HepG2 (cell line): ENCODE results near the gene GDAP1L1. TPM values are rescaled to one million over a fixed set of nuclear protein-coding genes. Genes with fewer than 3 reads are reported as not detected.

Source experiments
- DNMT1 ChIP-seq: sonication (generic); formaldehyde crosslinking; IDR thresholded peaks from 2 replicates; pipeline ENCODE4 v1.5.1; 2020; ENCODE audit warnings: mild to moderate bottlenecking, missing genetic modification reagents
- EHMT2 ChIP-seq: fragments of 200-600 bp; sonication (generic); IDR thresholded peaks from 2 replicates; pipeline ENCODE4 v1.7.0; 2017; ENCODE audit warnings: antibody characterized with exemption, low read depth, low read length, borderline replicate concordance
- FOXK2 ChIP-seq: fragments of 450-650 bp; IDR thresholded peaks from 2 replicates; pipeline ENCODE4 v1.6.1; 2016
- JUN ChIP-seq: sonication (generic); formaldehyde crosslinking; IDR thresholded peaks from 2 replicates; pipeline ENCODE4 v1.4.0; 2020; ENCODE audit warnings: mild to moderate bottlenecking, missing genetic modification reagents
- MBNL3 ChIP-seq: fragments of 250-450 bp; sonication (Bioruptor Pico); conservative IDR thresholded peaks from 2 replicates; pipeline ENCODE4 v1.8.0; 2022; ENCODE audit warnings: mild to moderate bottlenecking, inconsistent platforms
- MED13 ChIP-seq: sonication (generic); formaldehyde crosslinking; IDR thresholded peaks from 2 replicates; pipeline ENCODE4 v1.5.0; 2020; ENCODE audit warnings: missing genetic modification reagents
- MEF2D ChIP-seq: sonication (generic); formaldehyde crosslinking; IDR thresholded peaks from 2 replicates; pipeline ENCODE4 v1.5.1; 2020; ENCODE audit warnings: mild to moderate bottlenecking, missing genetic modification reagents
- MYNN ChIP-seq: sonication (generic); formaldehyde crosslinking; IDR thresholded peaks from 2 replicates; pipeline ENCODE4 v1.4.0; 2020; ENCODE audit warnings: mild to moderate bottlenecking, low read depth, missing genetic modification reagents
- REXO4 ChIP-seq: sonication (generic); formaldehyde crosslinking; IDR thresholded peaks from 2 replicates; pipeline ENCODE4 v1.8.0; 2022; ENCODE audit warnings: missing genetic modification reagents, mild to moderate bottlenecking, borderline replicate concordance
- ZNF160 ChIP-seq: sonication (generic); formaldehyde crosslinking; IDR thresholded peaks from 2 replicates; pipeline ENCODE4 v1.8.0; 2022; ENCODE audit warnings: mild to moderate bottlenecking, inconsistent platforms, missing genetic modification reagents
- ZNF280B ChIP-seq: sonication (generic); formaldehyde crosslinking; IDR thresholded peaks from 2 replicates; pipeline ENCODE4 v1.5.0; 2020; ENCODE audit warnings: missing genetic modification reagents, mild to moderate bottlenecking, borderline replicate concordance
- ZNF503 ChIP-seq: sonication (generic); formaldehyde crosslinking; IDR thresholded peaks from 2 replicates; pipeline ENCODE4 v1.4.0; 2020; ENCODE audit warnings: missing genetic modification reagents
- ZNF510 ChIP-seq: sonication (generic); formaldehyde crosslinking; IDR thresholded peaks from 2 replicates; pipeline ENCODE4 v1.4.0; 2020; ENCODE audit warnings: low read depth, mild to moderate bottlenecking, missing genetic modification reagents
- ZNF747 ChIP-seq: sonication (generic); formaldehyde crosslinking; IDR thresholded peaks from 2 replicates; pipeline ENCODE4 v1.8.1; 2023; ENCODE audit warnings: missing genetic modification reagents, mild to moderate bottlenecking, borderline replicate concordance
- ZNF773 ChIP-seq: sonication (generic); formaldehyde crosslinking; IDR thresholded peaks from 2 replicates; pipeline ENCODE4 v1.4.0; 2020; ENCODE audit warnings: missing genetic modification reagents, borderline replicate concordance
- ZNF800 ChIP-seq: sonication (generic); formaldehyde crosslinking; IDR thresholded peaks from 2 replicates; pipeline ENCODE4 v1.4.0; 2020; ENCODE audit warnings: missing genetic modification reagents
- polyA plus RNA-seq, 8 experiments: library from polyadenylated mRNA; depleted of rRNA in 3 of 8; stranded (reverse) in 7 of 8; unstranded in 1 of 8; fragments of >200 nt; fragmentation: Illumina TruSeq in 4 of 8; extraction: Trizol in 4 of 8; gene quantifications; 2 replicates each; pipeline versions ENCODE4 v1.2.1 to v1.2.3, GENCODE V29; 2011 to 2016; ENCODE audit warnings: low read depth in 4 of 8, missing spikeins in 1 of 8, mixed read lengths in 1 of 8; ENCODE audit not compliant: insufficient read depth in 1 of 8
- total RNA-seq, 5 experiments: library from RNA; depleted of rRNA; stranded (reverse); fragments of >200 nt; fragmentation: Illumina TruSeq; extraction: Trizol; gene quantifications; 2 replicates each; pipeline ENCODE4 v1.2.3, GENCODE V29; 2016; ENCODE audit warnings: low read depth in 1 of 5
- TF ChIP-seq, protein P1 (sequence below): sonication (generic); formaldehyde crosslinking; IDR thresholded peaks from 2 replicates; pipeline ENCODE4 v1.4.0; 2020; ENCODE audit warnings: mild to moderate bottlenecking, missing genetic modification reagents
- TF ChIP-seq, protein P2 (sequence below): IDR thresholded peaks from 2 replicates; pipeline ENCODE4 v1.6.1; 2016; ENCODE audit warnings: low read depth, control low read depth
- TF ChIP-seq, protein P3 (sequence below): IDR thresholded peaks from 2 replicates; pipeline ENCODE4 v1.6.1; 2016; ENCODE audit warnings: missing biosample characterization, missing genetic modification reagents, low read depth

Gene GDAP1L1
- total and polyA plus RNA-seq, 2 of the 13 experiments (the other 11 are each of a cell fraction or from before 2014, with no cell fraction given): 0.04 TPM; not detected in 1

- TF ChIP-seq, protein P1, sequence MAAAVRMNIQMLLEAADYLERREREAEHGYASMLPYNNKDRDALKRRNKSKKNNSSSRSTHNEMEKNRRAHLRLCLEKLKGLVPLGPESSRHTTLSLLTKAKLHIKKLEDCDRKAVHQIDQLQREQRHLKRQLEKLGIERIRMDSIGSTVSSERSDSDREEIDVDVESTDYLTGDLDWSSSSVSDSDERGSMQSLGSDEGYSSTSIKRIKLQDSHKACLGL (CRISPR knock-in tag): no peak
- TF ChIP-seq MEF2D (CRISPR knock-in tag) (no peak), FOXK2 (no peak), MBNL3 (CRISPR knock-in tag) (no peak), ZNF800 (CRISPR knock-in tag) (no peak; the same call in 1 of the 2 replicates), ZNF160 (CRISPR knock-in tag) (no peak), ZNF280B (CRISPR knock-in tag) (peak; percentile 65; the same call in 1 of the 2 replicates), EHMT2 (no peak; the same call in 1 of the 2 replicates), JUN (CRISPR knock-in tag) (0 out of 2 replicates have a peak, but pooled peaks have one; percentile 7), MED13 (CRISPR knock-in tag) (0 out of 2 replicates have a peak, but pooled peaks have one; percentile 11), ZNF503 (CRISPR knock-in tag) (no peak), ZNF510 (CRISPR knock-in tag) (no peak), DNMT1 (CRISPR knock-in tag) (no peak), ZNF747 (no peak), ZNF773 (CRISPR knock-in tag) (no peak; the same call in 1 of the 2 replicates), REXO4 (no peak; the same call in 1 of the 2 replicates), MYNN (no peak)
- TF ChIP-seq, protein P2, sequence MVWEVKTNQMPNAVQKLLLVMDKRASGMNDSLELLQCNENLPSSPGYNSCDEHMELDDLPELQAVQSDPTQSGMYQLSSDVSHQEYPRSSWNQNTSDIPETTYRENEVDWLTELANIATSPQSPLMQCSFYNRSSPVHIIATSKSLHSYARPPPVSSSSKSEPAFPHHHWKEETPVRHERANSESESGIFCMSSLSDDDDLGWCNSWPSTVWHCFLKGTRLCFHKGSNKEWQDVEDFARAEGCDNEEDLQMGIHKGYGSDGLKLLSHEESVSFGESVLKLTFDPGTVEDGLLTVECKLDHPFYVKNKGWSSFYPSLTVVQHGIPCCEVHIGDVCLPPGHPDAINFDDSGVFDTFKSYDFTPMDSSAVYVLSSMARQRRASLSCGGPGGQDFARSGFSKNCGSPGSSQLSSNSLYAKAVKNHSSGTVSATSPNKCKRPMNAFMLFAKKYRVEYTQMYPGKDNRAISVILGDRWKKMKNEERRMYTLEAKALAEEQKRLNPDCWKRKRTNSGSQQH (CRISPR knock-in tag): peak; percentile 65; the same call in 1 of the 2 replicates
- TF ChIP-seq, protein P3, sequence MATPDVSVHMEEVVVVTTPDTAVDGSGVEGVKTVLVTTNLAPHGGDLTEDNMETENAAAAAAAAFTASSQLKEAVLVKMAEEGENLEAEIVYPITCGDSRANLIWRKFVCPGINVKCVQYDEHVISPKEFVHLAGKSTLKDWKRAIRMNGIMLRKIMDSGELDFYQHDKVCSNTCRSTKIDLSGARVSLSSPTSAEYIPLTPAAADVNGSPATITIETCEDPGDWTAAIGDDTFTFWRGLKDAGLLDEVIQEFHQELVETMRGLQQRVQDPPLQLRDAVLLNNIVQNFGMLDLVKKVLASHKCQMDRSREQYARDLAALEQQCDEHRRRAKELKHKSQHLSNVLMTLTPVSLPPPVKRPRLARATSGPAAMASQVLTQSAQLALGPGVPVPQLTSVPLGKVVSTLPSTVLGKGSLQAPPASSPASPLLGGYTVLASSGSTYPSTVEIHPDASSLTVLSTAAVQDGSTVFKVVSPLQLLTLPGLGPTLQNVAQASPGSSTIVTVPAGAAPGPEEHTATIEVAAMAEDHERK: no peak
Observed at GRCh38 chr20:44209686-44210405, 37.3 kb upstream of the GDAP1L1 start (continued).
